Trophoblast cell (in vitro differentiated cells and primary cell): Measurements from ENCODE around the gene CDC42BPB.
A peak's percentile ranks its signal among the peaks of the same experiment; 100 is the strongest.

Source experiments
- DNase-seq, 2 donors: peaks; one replicate each; pipeline ENCODE4 v3.0.0-alpha.2; 2016
- H2AFZ ChIP-seq: 2 replicates; pipeline ENCODE4 v1.6.1; 2013; ENCODE audit warnings: low read length, moderate library complexity, mild to moderate bottlenecking; ENCODE audit not compliant: insufficient read depth, poor library complexity
- H2AK5ac ChIP-seq: 2 replicates; pipeline ENCODE4 v1.6.1; 2013; ENCODE audit warnings: mild to moderate bottlenecking, low read length
- H2BK120ac ChIP-seq: 2 replicates; pipeline ENCODE4 v1.6.1; 2013; ENCODE audit warnings: low read length, mild to moderate bottlenecking, moderate library complexity; ENCODE audit not compliant: insufficient read depth, poor library complexity
- H2BK12ac ChIP-seq: 2 replicates; pipeline ENCODE4 v1.6.1; 2013; ENCODE audit warnings: mild to moderate bottlenecking, low read length, moderate library complexity
- H2BK5ac ChIP-seq: 2 replicates; pipeline ENCODE4 v1.6.1; 2013; ENCODE audit warnings: low read length, low read depth, moderate library complexity, mild to moderate bottlenecking; ENCODE audit not compliant: poor library complexity
- H3K14ac ChIP-seq: 2 replicates; pipeline ENCODE4 v1.6.1; 2013; ENCODE audit warnings: mild to moderate bottlenecking, low read length
- H3K18ac ChIP-seq: 2 replicates; pipeline ENCODE4 v1.6.1; 2013; ENCODE audit warnings: mild to moderate bottlenecking, low read length
- H3K23ac ChIP-seq: 2 replicates; pipeline ENCODE4 v1.6.1; 2013; ENCODE audit warnings: low read length
- H3K27ac ChIP-seq: 2 replicates; pipeline ENCODE4 v1.5.1; 2013; ENCODE audit warnings: low read depth, mild to moderate bottlenecking, inconsistent platforms, low read length, moderate library complexity
- H3K27me3 ChIP-seq: 2 replicates; pipeline ENCODE4 v1.6.1; 2013; ENCODE audit warnings: inconsistent platforms, mild to moderate bottlenecking, low read length, moderate library complexity; ENCODE audit not compliant: insufficient read depth
- H3K36me3 ChIP-seq, 2 experiments: 1 replicate in 1 of 2; 2 replicates in 1 of 2; pipeline ENCODE4 v1.6.1; 2013; ENCODE audit warnings: low read length in 2 of 2, mild to moderate bottlenecking in 2 of 2, moderate library complexity in 1 of 2; ENCODE audit not compliant: insufficient read depth in 2 of 2, control insufficient read depth in 1 of 2
- H3K4ac ChIP-seq: 2 replicates; pipeline ENCODE4 v1.6.1; 2013; ENCODE audit warnings: low read depth, mild to moderate bottlenecking, low read length, moderate library complexity
- H3K4me1 ChIP-seq, 2 experiments: 1 replicate in 1 of 2; 2 replicates in 1 of 2; pipeline ENCODE4 v1.6.1; 2013; ENCODE audit warnings: low read length in 2 of 2, mild to moderate bottlenecking in 2 of 2, moderate library complexity in 1 of 2; ENCODE audit not compliant: insufficient read depth in 2 of 2, control insufficient read depth in 1 of 2
- H3K4me2 ChIP-seq: 2 replicates; pipeline ENCODE4 v1.6.1; 2013; ENCODE audit warnings: inconsistent platforms, mild to moderate bottlenecking, low read length, moderate library complexity
- H3K4me3 ChIP-seq: 2 replicates; pipeline ENCODE4 v1.5.1; 2013; ENCODE audit warnings: mild to moderate bottlenecking, low read depth, low read length, inconsistent platforms
- H3K79me1 ChIP-seq: one replicate; pipeline ENCODE4 v1.6.1; 2013; ENCODE audit warnings: low read length
- H3K79me2 ChIP-seq: 2 replicates; pipeline ENCODE4 v1.6.1; 2013; ENCODE audit warnings: low read length, mild to moderate bottlenecking; ENCODE audit not compliant: control insufficient read depth, insufficient read depth, poor library complexity
- H3K9ac ChIP-seq: 2 replicates; pipeline ENCODE4 v1.6.1; 2013; ENCODE audit warnings: mild to moderate bottlenecking, low read length
- H3K9me3 ChIP-seq: 2 replicates; pipeline ENCODE4 v1.6.1; 2013; ENCODE audit warnings: low read depth, mild to moderate bottlenecking, control low read depth, inconsistent platforms, low read length; ENCODE audit not compliant: insufficient read depth
- H4K12ac ChIP-seq: 2 replicates; pipeline ENCODE4 v1.6.1; 2013; ENCODE audit warnings: low read depth, mild to moderate bottlenecking, low read length, moderate library complexity
- H4K8ac ChIP-seq: 2 replicates; pipeline ENCODE4 v1.6.1; 2013; ENCODE audit warnings: low read depth, mild to moderate bottlenecking, low read length, moderate library complexity
- H4K91ac ChIP-seq: one replicate; pipeline ENCODE4 v1.6.1; 2013; ENCODE audit warnings: low read depth, mild to moderate bottlenecking, low read length, moderate library complexity
- WGBS: extraction: QIAGEN DNeasy Blood & Tissue Kit; methylation state at CpG from one replicate; pipeline ENCODE4 v1.1.7; 2013; ENCODE audit warnings: missing lambda C conversion rate; ENCODE audit not compliant: insufficient read length, insufficient coverage; ENCODE audit errors: extremely low coverage; 5-methylcytosine and 5-hydroxymethylcytosine counted together

The CDC42BPB gene

DNA sequence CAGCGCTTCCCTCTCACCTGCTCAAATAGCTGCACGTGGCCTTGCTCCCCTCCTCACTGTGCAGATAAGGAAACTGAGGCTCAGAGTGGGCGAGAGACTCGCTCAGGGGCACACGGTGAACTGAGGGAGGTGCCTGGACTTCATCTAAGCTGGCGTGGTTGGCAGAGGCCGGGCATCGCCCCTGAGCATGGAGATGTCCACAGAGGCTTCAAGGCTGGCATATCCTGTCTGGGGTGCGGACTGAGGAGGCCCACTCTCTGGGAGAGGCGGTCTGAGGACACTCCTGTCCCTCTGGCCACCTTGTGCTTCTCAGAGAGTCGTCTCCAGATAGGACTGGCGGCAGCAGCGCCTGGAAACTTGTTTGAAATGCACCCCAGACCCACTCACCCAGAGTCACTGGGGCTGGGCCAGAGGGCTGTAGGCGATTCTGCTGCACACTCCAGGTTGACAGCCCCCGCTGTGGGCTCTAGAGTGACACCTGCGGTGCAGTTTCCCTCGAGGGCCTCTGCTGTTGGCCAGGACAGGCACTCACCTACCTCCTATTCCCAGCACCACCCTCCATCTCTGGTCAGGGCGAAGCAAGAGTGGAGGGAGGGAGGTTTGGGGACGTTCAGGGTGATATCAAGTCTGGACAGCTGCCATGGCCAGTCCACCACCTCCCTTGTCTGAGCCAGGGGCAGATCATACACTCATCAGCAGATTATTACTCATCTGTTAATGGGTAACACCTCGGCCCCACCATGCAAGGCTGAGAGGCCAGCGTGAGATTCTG is 15.4 kb upstream of the CDC42BPB start:
- no peaks in the 10 kb centered on the region for H3K79me2 ChIP-seq
- no CpG with 5 or more reads among the region's 21 CpGs for WGBS

GRCh38 chr14:103071544-103072251 is 14.3 kb upstream of the CDC42BPB start:
- Histone ChIP-seq H3K79me1 (no peaks in the 10 kb centered on the region), H3K4me1 (peaks cover 4 to 5% of the 10 kb centered on the region in 2 experiments), H4K8ac (no peak overlapping the region), H4K12ac (no peak overlapping the region), H3K4me2 (no peak overlapping the region), H2BK120ac (no peak overlapping the region), H3K4me3 (no peak overlapping the region), H3K14ac (no peak overlapping the region), H2BK5ac (no peak overlapping the region), H3K79me2 (no peaks in the 10 kb centered on the region), H3K9me3 (peaks cover 2% of the 10 kb centered on the region), H3K27ac (no peak overlapping the region), H2AFZ (no peak overlapping the region), H3K4ac (no peak overlapping the region), H2AK5ac (no peak overlapping the region), H2BK12ac (no peak overlapping the region), H3K36me3 (no peaks in the 10 kb centered on the region), H3K18ac (no peak overlapping the region), H4K91ac (no peak overlapping the region), H3K27me3 (no peaks in the 10 kb centered on the region), H3K9ac (no peak overlapping the region), H3K23ac (no peak overlapping the region)
- peak; percentile 93 to 95 for DNase-seq
- no CpG with 5 or more reads among the region's 32 CpGs for WGBS

More for the DNA sequence above, 15.4 kb upstream of the CDC42BPB start:
- H3K27me3 ChIP-seq: no peaks in the 10 kb centered on the region
- no peaks in the 10 kb centered on the region for H3K79me1 ChIP-seq
- H4K8ac ChIP-seq: no peak overlapping the region
- H3K4me2 ChIP-seq: no peak overlapping the region
- H3K27ac ChIP-seq: no peak overlapping the region
- DNase-seq: peak in 1 of 2 donors; percentile 19
- H2AK5ac ChIP-seq: no peak overlapping the region
- no peak overlapping the region for H3K4ac ChIP-seq
- H2BK5ac ChIP-seq: no peak overlapping the region
- H4K12ac ChIP-seq: no peak overlapping the region
- H3K23ac ChIP-seq: no peak overlapping the region
- H3K18ac ChIP-seq: no peak overlapping the region
- H2AFZ ChIP-seq: no peak overlapping the region
- H3K9me3 ChIP-seq: peaks cover 2% of the 10 kb centered on the region
- H3K9ac ChIP-seq: no peak overlapping the region
- H3K14ac ChIP-seq: no peak overlapping the region
- H3K4me3 ChIP-seq: no peak overlapping the region
- H3K4me1 ChIP-seq: peaks cover 4 to 5% of the 10 kb centered on the region in 2 experiments
- no peaks in the 10 kb centered on the region for H3K36me3 ChIP-seq
- no peak overlapping the region for H4K91ac ChIP-seq
- no peak overlapping the region for H2BK120ac ChIP-seq
- no peak overlapping the region for H2BK12ac ChIP-seq

- H2AFZ ChIP-seq: no peak overlapping the region
- no peaks in the 10 kb centered on the region for H3K36me3 ChIP-seq
- no peak overlapping the region for H3K9ac ChIP-seq
- peaks cover 4 to 5% of the 10 kb centered on the region in 2 experiments for H3K4me1 ChIP-seq
- H3K79me2 ChIP-seq: no peaks in the 10 kb centered on the region
- no peak overlapping the region for H4K8ac ChIP-seq
- H3K23ac ChIP-seq: no peak overlapping the region
- H3K27ac ChIP-seq: no peak overlapping the region
- H3K79me1 ChIP-seq: no peaks in the 10 kb centered on the region
- no peak overlapping the region for H2BK120ac ChIP-seq
- H3K4ac ChIP-seq: no peak overlapping the region
- WGBS: no CpG with 5 or more reads among the region's 21 CpGs
- H3K18ac ChIP-seq: no peak overlapping the region
- no peak overlapping the region for H3K4me2 ChIP-seq
- H4K12ac ChIP-seq: no peak overlapping the region
- peaks cover 2% of the 10 kb centered on the region for H3K9me3 ChIP-seq
- no peak overlapping the region for H2BK5ac ChIP-seq
- no peak overlapping the region for H4K91ac ChIP-seq
- H3K27me3 ChIP-seq: no peaks in the 10 kb centered on the region
- H2BK12ac ChIP-seq: no peak overlapping the region
- no peak overlapping the region for H3K4me3 ChIP-seq
- no peak overlapping the region for H2AK5ac ChIP-seq
- H3K14ac ChIP-seq: no peak overlapping the region
- DNase-seq: peak; percentile 72 to 81
Observed at GRCh38 chr14:103070971-103071542, 13.7 kb upstream of the CDC42BPB start.

DNA sequence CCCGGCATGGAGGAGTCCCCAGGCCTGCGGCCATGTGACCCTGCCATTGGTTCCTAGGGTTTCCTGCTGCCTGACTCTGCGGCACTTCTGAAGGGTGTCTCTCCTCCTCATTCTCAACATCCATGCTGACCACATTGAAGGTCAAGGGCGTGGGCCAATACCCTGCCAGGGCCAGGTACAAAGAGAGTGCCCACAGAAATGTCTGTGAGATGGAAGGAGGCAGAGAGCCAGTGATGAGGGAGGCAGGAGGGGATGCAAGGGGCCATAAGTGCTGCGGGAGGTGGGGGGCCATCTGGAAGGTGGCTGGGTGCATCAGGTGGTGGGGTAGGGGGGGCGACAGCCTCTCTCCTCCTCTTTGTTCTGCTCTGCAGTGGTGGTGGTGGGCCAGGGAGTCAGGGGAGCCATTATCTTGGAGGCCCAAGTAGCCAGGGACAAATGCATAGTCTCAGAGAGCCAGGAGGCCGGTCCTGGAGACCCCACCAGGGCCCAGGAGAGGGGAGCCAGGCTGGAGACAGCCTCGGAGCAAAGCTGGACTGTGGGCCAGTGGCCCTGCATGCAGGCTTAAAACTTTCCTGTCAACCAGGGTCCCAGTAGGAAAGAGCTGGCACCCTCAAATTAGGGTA is 13.0 kb upstream of the CDC42BPB start:
- H4K91ac ChIP-seq: no peak overlapping the region
- H2AK5ac ChIP-seq: no peak overlapping the region
- no peak overlapping the region for H3K4ac ChIP-seq
- no peaks in the 10 kb centered on the region for H3K36me3 ChIP-seq
- peaks cover 2% of the 10 kb centered on the region for H3K9me3 ChIP-seq
- H3K4me3 ChIP-seq: no peak overlapping the region
- H3K23ac ChIP-seq: no peak overlapping the region
- no peak overlapping the region for H3K18ac ChIP-seq
- no peaks in the 10 kb centered on the region for H3K79me2 ChIP-seq
- H2BK120ac ChIP-seq: no peak overlapping the region
- H3K27ac ChIP-seq: no peak overlapping the region
- no peak overlapping the region for H4K12ac ChIP-seq
- H2AFZ ChIP-seq: no peak overlapping the region
- WGBS: no CpG with 5 or more reads among the region's 8 CpGs
- no peaks in the 10 kb centered on the region for H3K27me3 ChIP-seq
- H3K79me1 ChIP-seq: no peaks in the 10 kb centered on the region
- no peak overlapping the region for H3K14ac ChIP-seq
- no peak for DNase-seq
- H2BK12ac ChIP-seq: no peak overlapping the region
- H2BK5ac ChIP-seq: no peak overlapping the region
- H3K9ac ChIP-seq: no peak overlapping the region
- H4K8ac ChIP-seq: no peak overlapping the region
- no peak overlapping the region for H3K4me2 ChIP-seq
- H3K4me1 ChIP-seq: peaks cover 2 to 4% of the 10 kb centered on the region in 2 experiments
